CD8-positive, alpha-beta memory T cell (primary cell): ENCODE results near the gene MGMT. TPM values are rescaled to one million over a fixed set of nuclear protein-coding genes. Genes with fewer than 3 reads are reported as not detected.

Experiments
- CTCF ChIA-PET: fragments of 350-600 bp; sonication (Branson Sonifier 250); formaldehyde crosslinking; loops from one replicate; lab custom pipeline; 2021; ENCODE audit warnings: antibody characterized with exemption; lab: Charles Lee
- POLR2A ChIA-PET: fragments of 350-600 bp; sonication (Branson Sonifier 250); formaldehyde crosslinking; loops from one replicate; lab custom pipeline; 2021; ENCODE audit warnings: antibody characterized with exemption; lab: Charles Lee
- DNase-seq, 5 donors: peaks; one replicate each; pipeline versions ENCODE4 v3.0.0 to v3.0.0-alpha.2; 2020 to 2022; ENCODE audit warnings: mixed read lengths in 1 of 5
- H3K27ac ChIP-seq: one replicate; pipeline ENCODE4 v1.7.0; 2013; ENCODE audit warnings: low read depth, mild to moderate bottlenecking, low read length, moderate library complexity
- H3K27me3 ChIP-seq: 2 replicates; pipeline ENCODE4 v1.7.0; 2013; ENCODE audit warnings: low read length, mild to moderate bottlenecking; ENCODE audit not compliant: insufficient read depth, poor library complexity, severe bottlenecking
- H3K36me3 ChIP-seq: 2 replicates; pipeline ENCODE4 v1.7.0; 2013; ENCODE audit warnings: mild to moderate bottlenecking, low read length, moderate library complexity; ENCODE audit not compliant: insufficient read depth
- H3K4me1 ChIP-seq: 2 replicates; pipeline ENCODE4 v1.7.0; 2013; ENCODE audit warnings: mild to moderate bottlenecking, low read length, moderate library complexity; ENCODE audit not compliant: insufficient read depth
- H3K4me3 ChIP-seq: 2 replicates; pipeline ENCODE4 v1.7.0; 2013; ENCODE audit warnings: mild to moderate bottlenecking, low read length
- H3K9me3 ChIP-seq: 2 replicates; pipeline ENCODE4 v1.7.0; 2013; ENCODE audit warnings: mild to moderate bottlenecking, low read length
- H3K27ac Mint-ChIP-seq, 8 donors: one replicate each; pipeline ENCODE4 v1.8.0; 2020 to 2021; ENCODE audit warnings: mixed read lengths in 8 of 8, mild to moderate bottlenecking in 6 of 8, inconsistent platforms in 3 of 8, moderate library complexity in 3 of 8
- H3K27me3 Mint-ChIP-seq, 2 donors: one replicate each; pipeline ENCODE4 v1.8.0; 2020 to 2021; ENCODE audit warnings: mixed read lengths in 2 of 2, mild to moderate bottlenecking in 1 of 2, moderate library complexity in 1 of 2
- H3K36me3 Mint-ChIP-seq, 3 donors: one replicate each; pipeline ENCODE4 v1.8.0; 2020 to 2021; ENCODE audit warnings: mixed read lengths in 3 of 3, inconsistent platforms in 1 of 3, mild to moderate bottlenecking in 1 of 3
- H3K4me1 Mint-ChIP-seq, 3 donors: one replicate each; pipeline ENCODE4 v1.8.0; 2020 to 2021; ENCODE audit warnings: mixed read lengths in 3 of 3, inconsistent platforms in 1 of 3, mild to moderate bottlenecking in 1 of 3
- H3K4me3 Mint-ChIP-seq, 7 donors: one replicate each; pipeline ENCODE4 v1.8.0; 2020 to 2021; ENCODE audit warnings: mixed read lengths in 7 of 7, mild to moderate bottlenecking in 6 of 7, moderate library complexity in 4 of 7, inconsistent platforms in 2 of 7
- H3K9me3 Mint-ChIP-seq, 5 donors: one replicate each; pipeline ENCODE4 v1.8.0; 2020 to 2022; ENCODE audit warnings: mixed read lengths in 5 of 5, mild to moderate bottlenecking in 3 of 5, moderate library complexity in 2 of 5, inconsistent platforms in 1 of 5
- polyA plus RNA-seq: library from polyadenylated mRNA; unstranded; fragments of 300-500 nt; fragmentation: Illumina TruSeq; gene quantifications from one replicate; pipeline ENCODE4 v1.2.3, GENCODE V29; 2021
- total RNA-seq, 2 experiments: library from RNA; stranded (reverse); gene quantifications; one replicate each; pipeline ENCODE4 v1.2.3, GENCODE V29; 2021

The MGMT gene
- total and polyA plus RNA-seq, 3 experiments from 2014 or later, result 19.7 to 31.7 (median 22.4) TPM

- Mint-ChIP-seq H3K27ac (peak overlapping the region in 1 of 8 donors; percentile 55), H3K9me3 (peaks cover 0 to 77% (median 13%) of the 10 kb centered on the region in 5 donors), H3K27me3 (no peaks in the 10 kb centered on the region), H3K4me3 (no peak overlapping the region), H3K36me3 (peaks cover 8 to 73% (median 12%) of the 10 kb centered on the region in 3 donors), H3K4me1 (peaks cover 4 to 10% (median 4%) of the 10 kb centered on the region in 3 donors)
- Histone ChIP-seq H3K4me3 (no peak overlapping the region), H3K9me3 (no peaks in the 10 kb centered on the region), H3K36me3 (no peaks in the 10 kb centered on the region), H3K27ac (no peak overlapping the region), H3K4me1 (no peaks in the 10 kb centered on the region), H3K27me3 (no peaks in the 10 kb centered on the region)
- POLR2A ChIA-PET, result no interaction called here
- DNase-seq, result no peak
- CTCF ChIA-PET, result no interaction called here
Observed at GRCh38 chr10:129626796-129627435, 159.9 kb downstream of the MGMT start.

GRCh38 chr10:129627442-129627841 is 160.4 kb downstream of the MGMT start:
- Mint-ChIP-seq H3K4me3 (no peak overlapping the region), H3K27ac (peak overlapping the region in 1 of 8 donors; percentile 11)
- H3K27me3 ChIP-seq, result no peaks in the 10 kb centered on the region

GRCh38 chr10:129628823-129629222 is 161.8 kb downstream of the MGMT start:
- no peaks in the 10 kb centered on the region for H3K27me3 ChIP-seq
- no peak for DNase-seq
- ChIA-PET CTCF (no interaction called here), POLR2A (no interaction called here)
- H3K36me3 ChIP-seq, result no peaks in the 10 kb centered on the region
- H3K27me3 Mint-ChIP-seq, result no peaks in the 10 kb centered on the region
- H3K4me1 Mint-ChIP-seq, result peaks cover 4 to 10% (median 4%) of the 10 kb centered on the region in 3 donors
- no peak overlapping the region for H3K27ac ChIP-seq
- H3K9me3 ChIP-seq, result no peaks in the 10 kb centered on the region
- H3K9me3 Mint-ChIP-seq, result peaks cover 6 to 78% (median 17%) of the 10 kb centered on the region in 5 donors
- peaks cover 15 to 79% (median 17%) of the 10 kb centered on the region in 3 donors for H3K36me3 Mint-ChIP-seq
- H3K27ac Mint-ChIP-seq, result no peak overlapping the region
- H3K4me3 Mint-ChIP-seq, result no peak overlapping the region
- H3K4me1 ChIP-seq, result no peaks in the 10 kb centered on the region
- no peak overlapping the region for H3K4me3 ChIP-seq

More at GRCh38 chr10:129627442-129627841, 160.4 kb downstream of the MGMT start:
- CTCF ChIA-PET, result no interaction called here
- H3K27me3 Mint-ChIP-seq, result no peaks in the 10 kb centered on the region
- Histone ChIP-seq H3K4me3 (no peak overlapping the region), H3K9me3 (no peaks in the 10 kb centered on the region), H3K4me1 (no peaks in the 10 kb centered on the region), H3K27ac (no peak overlapping the region), H3K36me3 (no peaks in the 10 kb centered on the region)
- no peak for DNase-seq
- peaks cover 12 to 73% (median 15%) of the 10 kb centered on the region in 3 donors for H3K36me3 Mint-ChIP-seq
- POLR2A ChIA-PET, result no interaction called here
- H3K9me3 Mint-ChIP-seq, result peaks cover 2 to 77% (median 14%) of the 10 kb centered on the region in 5 donors
- H3K4me1 Mint-ChIP-seq, result peaks cover 4 to 10% (median 4%) of the 10 kb centered on the region in 3 donors

- H3K27ac Mint-ChIP-seq, result no peak overlapping the region
- Histone ChIP-seq H3K4me1 (no peaks in the 10 kb centered on the region), H3K4me3 (no peak overlapping the region), H3K27me3 (no peaks in the 10 kb centered on the region), H3K27ac (no peak overlapping the region), H3K36me3 (no peaks in the 10 kb centered on the region), H3K9me3 (no peaks in the 10 kb centered on the region)
- no peaks in the 10 kb centered on the region for H3K27me3 Mint-ChIP-seq
- ChIA-PET POLR2A (no interaction called here), CTCF (no interaction called here)
- no peak for DNase-seq
- H3K4me1 Mint-ChIP-seq, result peaks cover 4 to 6% (median 4%) of the 10 kb centered on the region in 3 donors
- H3K36me3 Mint-ChIP-seq, result peaks cover 18 to 80% (median 24%) of the 10 kb centered on the region in 3 donors
- peaks cover 13 to 74% (median 19%) of the 10 kb centered on the region in 5 donors for H3K9me3 Mint-ChIP-seq
- no peak overlapping the region for H3K4me3 Mint-ChIP-seq
Observed at GRCh38 chr10:129629911-129630310, 162.9 kb downstream of the MGMT start.

GRCh38 chr10:129631006-129631405 is 164.0 kb downstream of the MGMT start:
- Mint-ChIP-seq H3K36me3 (peaks cover 15 to 78% (median 27%) of the 10 kb centered on the region in 3 donors), H3K27me3 (no peaks in the 10 kb centered on the region), H3K27ac (no peak overlapping the region), H3K9me3 (peaks cover 16 to 74% (median 22%) of the 10 kb centered on the region in 5 donors), H3K4me3 (no peak overlapping the region), H3K4me1 (peaks cover 4 to 6% (median 4%) of the 10 kb centered on the region in 3 donors)
- Histone ChIP-seq H3K4me3 (no peak overlapping the region), H3K27me3 (no peaks in the 10 kb centered on the region), H3K27ac (no peak overlapping the region), H3K9me3 (no peaks in the 10 kb centered on the region), H3K4me1 (no peaks in the 10 kb centered on the region), H3K36me3 (no peaks in the 10 kb centered on the region)
- no peak for DNase-seq
- CTCF ChIA-PET, result no interaction called here
- POLR2A ChIA-PET, result no interaction called here

GRCh38 chr10:129631870-129632623 is 165.0 kb downstream of the MGMT start:
- H3K9me3 ChIP-seq, result no peaks in the 10 kb centered on the region
- CTCF ChIA-PET, result no interaction called here
- no peak overlapping the region for H3K4me3 ChIP-seq
- POLR2A ChIA-PET, result no interaction called here
- Mint-ChIP-seq H3K4me1 (peaks cover 4% of the 10 kb centered on the region in 3 donors), H3K4me3 (peak overlapping the region in 1 of 7 donors; percentile 8), H3K27ac (no peak overlapping the region), H3K27me3 (no peaks in the 10 kb centered on the region), H3K9me3 (peaks cover 16 to 73% (median 22%) of the 10 kb centered on the region in 5 donors), H3K36me3 (peaks cover 15 to 80% (median 30%) of the 10 kb centered on the region in 3 donors)
- H3K27me3 ChIP-seq, result no peaks in the 10 kb centered on the region
- no peaks in the 10 kb centered on the region for H3K4me1 ChIP-seq
- no peaks in the 10 kb centered on the region for H3K36me3 ChIP-seq
- no peak overlapping the region for H3K27ac ChIP-seq
- DNase-seq, result no peak

GRCh38 chr10:129637010-129637409 is 170.0 kb downstream of the MGMT start:
- no peak overlapping the region for H3K4me3 Mint-ChIP-seq
- ChIA-PET CTCF (no interaction called here), POLR2A (no interaction called here)
- H3K36me3 ChIP-seq, result no peaks in the 10 kb centered on the region
- H3K4me1 ChIP-seq, result no peaks in the 10 kb centered on the region
- no peak overlapping the region for H3K4me3 ChIP-seq
- H3K27me3 Mint-ChIP-seq, result no peaks in the 10 kb centered on the region
- no peak for DNase-seq
- no peak overlapping the region for H3K27ac Mint-ChIP-seq
- no peaks in the 10 kb centered on the region for H3K9me3 ChIP-seq
- H3K27me3 ChIP-seq, result no peaks in the 10 kb centered on the region
- no peak overlapping the region for H3K27ac ChIP-seq
- H3K9me3 Mint-ChIP-seq, result peaks cover 13 to 55% (median 16%) of the 10 kb centered on the region in 5 donors
- no peaks in the 10 kb centered on the region for H3K4me1 Mint-ChIP-seq
- peaks cover 17 to 73% (median 29%) of the 10 kb centered on the region in 3 donors for H3K36me3 Mint-ChIP-seq

GRCh38 chr10:129637846-129638245 is 170.8 kb downstream of the MGMT start:
- Histone ChIP-seq H3K27me3 (no peaks in the 10 kb centered on the region), H3K4me1 (no peaks in the 10 kb centered on the region), H3K36me3 (no peaks in the 10 kb centered on the region), H3K27ac (no peak overlapping the region), H3K4me3 (no peak overlapping the region), H3K9me3 (no peaks in the 10 kb centered on the region)
- POLR2A ChIA-PET, result no interaction called here
- Mint-ChIP-seq H3K4me3 (no peak overlapping the region), H3K36me3 (peaks cover 12 to 68% (median 23%) of the 10 kb centered on the region in 3 donors), H3K27me3 (no peaks in the 10 kb centered on the region), H3K4me1 (no peaks in the 10 kb centered on the region), H3K9me3 (peaks cover 9 to 50% (median 12%) of the 10 kb centered on the region in 5 donors), H3K27ac (no peak overlapping the region)
- CTCF ChIA-PET, result no interaction called here
- no peak for DNase-seq
